Stimulated activated CD4-positive, alpha-beta T cell treated with anti-CD3 and anti-CD28 coated beads, Interleukin-1b, Interleukin-23, amount 100 ng/mL, for 4 hours (primary cell): ENCODE results near the gene PRSS33.

ENCODE experiments used
- DNase-seq, 2 donors: peaks; one replicate each; pipeline ENCODE4 v3.0.0-alpha.2; 2020; ENCODE audit warnings: low read depth in 2 of 2

PRSS33 gene

GRCh38 chr16:2777231-2777902 lies 10.0 kb downstream of the PRSS33 start, which contains the start of gene ELOB:
Gene ELOB (minus strand): TSS chr16:2777280. CDS start chr16:2777239, 41 bp downstream.
- DNase-seq, result peak; percentile 85 to 90

GRCh38 chr16:2776500-2777139 lies 10.7 kb downstream of the PRSS33 start:
- DNase-seq, result no peak

GRCh38 chr16:2775765-2776499 lies 11.4 kb downstream of the PRSS33 start:
- no peak for DNase-seq

GRCh38 chr16:2775131-2775716 lies 12.1 kb downstream of the PRSS33 start:
- no peak for DNase-seq

- no peak for DNase-seq
Observed at GRCh38 chr16:2774161-2774891, 13.0 kb downstream of the PRSS33 start.

GRCh38 chr16:2773188-2773968 lies 14.0 kb downstream of the PRSS33 start:
- no peak for DNase-seq

GRCh38 chr16:2771496-2772402 lies 15.6 kb downstream of the PRSS33 start:
- DNase-seq, result no peak

- DNase-seq, result no peak
Observed at GRCh38 chr16:2770057-2770951, 17.1 kb downstream of the PRSS33 start.

- DNase-seq, result no peak
Observed at GRCh38 chr16:2769675-2770056, 17.7 kb downstream of the PRSS33 start.

- DNase-seq, result no peak
Observed at GRCh38 chr16:2769100-2769529, 18.2 kb downstream of the PRSS33 start.

- DNase-seq, result no peak
Observed at GRCh38 chr16:2768403-2769089, 18.8 kb downstream of the PRSS33 start.

- no peak for DNase-seq
Observed at GRCh38 chr16:2767891-2768290, 19.5 kb downstream of the PRSS33 start.

- DNase-seq, result no peak
Observed at GRCh38 chr16:2767140-2767731, 20.1 kb downstream of the PRSS33 start.

- DNase-seq, result no peak
Observed at GRCh38 chr16:2766430-2767139, 20.8 kb downstream of the PRSS33 start.

- DNase-seq, result no peak
Observed at GRCh38 chr16:2765462-2766404, 21.6 kb downstream of the PRSS33 start.

- DNase-seq, result no peak
Observed at GRCh38 chr16:2764718-2765117, 22.6 kb downstream of the PRSS33 start.
